NCI-H2107 treated with DMSO at 0.1 percent for 48 hours (cell line): ENCODE measurements around the gene MAFB.

Source experiments
- DNase-seq: peaks from one replicate; lab custom pipeline; 2025; ENCODE audit not compliant: unreplicated experiment; lab: John Stamatoyannopoulos, UW

The MAFB gene

GRCh38 chr20:40703975-40704530 is 15.0 kb upstream of the MAFB start:
- no peak for DNase-seq

- DNase-seq, result no peak
Measured at GRCh38 chr20:40702504-40702903, 13.5 kb upstream of the MAFB start.

GRCh38 chr20:40698744-40699143 is 9.7 kb upstream of the MAFB start:
- DNase-seq, result no peak

- no peak for DNase-seq
Measured at GRCh38 chr20:40698281-40698680, 9.2 kb upstream of the MAFB start.

GRCh38 chr20:40697541-40697940 is 8.5 kb upstream of the MAFB start:
- no peak for DNase-seq

GRCh38 chr20:40695214-40695613 is 6.2 kb upstream of the MAFB start:
- no peak for DNase-seq

- no peak for DNase-seq
Measured at GRCh38 chr20:40694246-40694645, 5.2 kb upstream of the MAFB start.

GRCh38 chr20:40692240-40693011 is 3.4 kb upstream of the MAFB start:
- DNase-seq, result no peak

- no peak for DNase-seq
Measured at GRCh38 chr20:40691566-40692239, 2.7 kb upstream of the MAFB start.

GRCh38 chr20:40690836-40691565 is 2.0 kb upstream of the MAFB start:
- DNase-seq, result no peak

- peak; percentile 1 for DNase-seq
Measured at GRCh38 chr20:40689943-40690835, 1.2 kb upstream of the MAFB start.

- DNase-seq, result no peak
Measured at GRCh38 chr20:40688129-40689099, 622 bp downstream of the MAFB start.

- DNase-seq, result no peak
Measured at GRCh38 chr20:40687384-40688128, 1.5 kb downstream of the MAFB start.

GRCh38 chr20:40686893-40687292 is 2.1 kb downstream of the MAFB start:
- DNase-seq, result no peak

GRCh38 chr20:40686434-40686882 is 2.6 kb downstream of the MAFB start:
- DNase-seq, result no peak

GRCh38 chr20:40685349-40685748 is 3.7 kb downstream of the MAFB start:
- DNase-seq, result no peak

GRCh38 chr20:40683894-40684268 is 5.2 kb downstream of the MAFB start:
- DNase-seq, result no peak

GRCh38 chr20:40683221-40683893 is 5.7 kb downstream of the MAFB start:
- DNase-seq, result no peak
